ENCODE measurements around the gene BMPER.

DNA sequence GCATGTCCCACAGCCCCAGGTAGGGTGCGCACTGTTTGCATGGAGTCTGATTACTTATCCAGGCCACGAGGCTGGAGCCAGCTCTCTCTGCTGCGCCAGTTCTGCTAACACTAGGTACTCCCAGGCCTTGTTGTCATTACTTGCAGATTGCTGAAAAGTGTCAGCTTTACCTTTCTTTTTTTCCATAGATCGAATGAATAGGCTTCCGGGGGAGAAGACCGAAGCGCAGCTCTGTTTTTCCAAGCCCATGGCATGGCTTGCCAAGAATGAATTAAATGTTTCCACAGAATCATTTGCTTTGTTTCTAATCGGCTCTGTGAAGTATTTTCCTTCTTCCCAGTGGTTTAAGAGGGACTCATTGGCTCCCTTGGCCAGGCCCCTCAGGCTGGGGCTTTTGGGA lies 285.8 kb downstream of the BMPER start:
- TF ChIP-seq, protein P1, sequence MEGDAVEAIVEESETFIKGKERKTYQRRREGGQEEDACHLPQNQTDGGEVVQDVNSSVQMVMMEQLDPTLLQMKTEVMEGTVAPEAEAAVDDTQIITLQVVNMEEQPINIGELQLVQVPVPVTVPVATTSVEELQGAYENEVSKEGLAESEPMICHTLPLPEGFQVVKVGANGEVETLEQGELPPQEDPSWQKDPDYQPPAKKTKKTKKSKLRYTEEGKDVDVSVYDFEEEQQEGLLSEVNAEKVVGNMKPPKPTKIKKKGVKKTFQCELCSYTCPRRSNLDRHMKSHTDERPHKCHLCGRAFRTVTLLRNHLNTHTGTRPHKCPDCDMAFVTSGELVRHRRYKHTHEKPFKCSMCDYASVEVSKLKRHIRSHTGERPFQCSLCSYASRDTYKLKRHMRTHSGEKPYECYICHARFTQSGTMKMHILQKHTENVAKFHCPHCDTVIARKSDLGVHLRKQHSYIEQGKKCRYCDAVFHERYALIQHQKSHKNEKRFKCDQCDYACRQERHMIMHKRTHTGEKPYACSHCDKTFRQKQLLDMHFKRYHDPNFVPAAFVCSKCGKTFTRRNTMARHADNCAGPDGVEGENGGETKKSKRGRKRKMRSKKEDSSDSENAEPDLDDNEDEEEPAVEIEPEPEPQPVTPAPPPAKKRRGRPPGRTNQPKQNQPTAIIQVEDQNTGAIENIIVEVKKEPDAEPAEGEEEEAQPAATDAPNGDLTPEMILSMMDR (IDR thresholded peaks at IDR 0.05): no peak
- no peak for TF ChIP-seq POLR2A (IDR thresholded peaks at IDR 0.05)

Data from lower leg skin (tissue), 3 donors.